ENCODE results near the gene SLN. TPM values are rescaled to one million over a fixed set of nuclear protein-coding genes. Genes with fewer than 3 reads are reported as not detected.

Gene SLN
- total and polyA plus RNA-seq, 4 donors: 0.50 to 2.3 (median 0.94) TPM

- Histone ChIP-seq H3K4me3 (ENCODE audit: low read depth, low read length) (no peak overlapping the region), H3K9me3 (ENCODE audit: control insufficient read depth, insufficient read depth, low read length) (no peaks in the 10 kb centered on the region), H3K27me3 (ENCODE audit: control insufficient read depth, insufficient read depth, low read length) (no peaks in the 10 kb centered on the region), H3K36me3 (ENCODE audit: control insufficient read depth, insufficient read depth, low read length) (no peaks in the 10 kb centered on the region), H3K4me1 (ENCODE audit: control insufficient read depth, insufficient read depth, low read length) (no peaks in the 10 kb centered on the region), H3K27ac (ENCODE audit: low read depth, low read length) (no peak overlapping the region)
- WGBS (ENCODE audit: insufficient coverage): no CpG with 5 or more reads among the region's 3 CpGs
- no peak for DNase-seq (ENCODE audit: low read depth in 4 of 6, low spot score in 6 of 6)
These were observed 32.9 kb upstream of the SLN start for GRCh38 chr11:107744736-107745135.

- H3K4me3 ChIP-seq (ENCODE audit: low read depth, low read length): no peak overlapping the region
- no peak overlapping the region for H3K27ac ChIP-seq (ENCODE audit: low read depth, low read length)
- 40% methylated on average over 2 of the region's 3 CpGs for WGBS (ENCODE audit: insufficient coverage)
- no peaks in the 10 kb centered on the region for H3K36me3 ChIP-seq (ENCODE audit: control insufficient read depth, insufficient read depth, low read length)
- H3K4me1 ChIP-seq (ENCODE audit: control insufficient read depth, insufficient read depth, low read length): no peaks in the 10 kb centered on the region
- H3K9me3 ChIP-seq (ENCODE audit: control insufficient read depth, insufficient read depth, low read length): no peaks in the 10 kb centered on the region
- DNase-seq (ENCODE audit: low read depth in 4 of 6, low spot score in 6 of 6): no peak
- H3K27me3 ChIP-seq (ENCODE audit: control insufficient read depth, insufficient read depth, low read length): no peaks in the 10 kb centered on the region
These were observed 31.3 kb upstream of the SLN start for GRCh38 chr11:107743191-107743590.

GRCh38 chr11:107741044-107741823 lies 29.4 kb upstream of the SLN start:
- no peak for DNase-seq (ENCODE audit: low read depth in 4 of 6, low spot score in 6 of 6)
- Histone ChIP-seq H3K27me3 (ENCODE audit: control insufficient read depth, insufficient read depth, low read length) (no peaks in the 10 kb centered on the region), H3K27ac (ENCODE audit: low read depth, low read length) (no peak overlapping the region), H3K4me1 (ENCODE audit: control insufficient read depth, insufficient read depth, low read length) (no peaks in the 10 kb centered on the region), H3K9me3 (ENCODE audit: control insufficient read depth, insufficient read depth, low read length) (no peaks in the 10 kb centered on the region), H3K36me3 (ENCODE audit: control insufficient read depth, insufficient read depth, low read length) (no peaks in the 10 kb centered on the region), H3K4me3 (ENCODE audit: low read depth, low read length) (no peak overlapping the region)
- WGBS (ENCODE audit: insufficient coverage): 50% methylated on average over 5 of the region's 7 CpGs

- Histone ChIP-seq H3K27ac (ENCODE audit: low read depth, low read length) (no peak overlapping the region), H3K27me3 (ENCODE audit: control insufficient read depth, insufficient read depth, low read length) (no peaks in the 10 kb centered on the region), H3K4me1 (ENCODE audit: control insufficient read depth, insufficient read depth, low read length) (no peaks in the 10 kb centered on the region), H3K9me3 (ENCODE audit: control insufficient read depth, insufficient read depth, low read length) (no peaks in the 10 kb centered on the region), H3K4me3 (ENCODE audit: low read depth, low read length) (no peak overlapping the region), H3K36me3 (ENCODE audit: control insufficient read depth, insufficient read depth, low read length) (no peaks in the 10 kb centered on the region)
- no CpG with 5 or more reads among the region's 4 CpGs for WGBS (ENCODE audit: insufficient coverage)
- no peak for DNase-seq (ENCODE audit: low read depth in 4 of 6, low spot score in 6 of 6)
These were observed 28.4 kb upstream of the SLN start for GRCh38 chr11:107740271-107740670.

- no peaks in the 10 kb centered on the region for H3K9me3 ChIP-seq (ENCODE audit: control insufficient read depth, insufficient read depth, low read length)
- H3K36me3 ChIP-seq (ENCODE audit: control insufficient read depth, insufficient read depth, low read length): no peaks in the 10 kb centered on the region
- no peaks in the 10 kb centered on the region for H3K27me3 ChIP-seq (ENCODE audit: control insufficient read depth, insufficient read depth, low read length)
- no peaks in the 10 kb centered on the region for H3K4me1 ChIP-seq (ENCODE audit: control insufficient read depth, insufficient read depth, low read length)
- H3K4me3 ChIP-seq (ENCODE audit: low read depth, low read length): no peak overlapping the region
- no peak overlapping the region for H3K27ac ChIP-seq (ENCODE audit: low read depth, low read length)
- 78% methylated on average over 1 of the region's 1 CpG for WGBS (ENCODE audit: insufficient coverage)
- DNase-seq (ENCODE audit: low read depth in 4 of 6, low spot score in 6 of 6): no peak
These were observed 24.7 kb upstream of the SLN start for GRCh38 chr11:107736546-107736945.

GRCh38 chr11:107733518-107733917 lies 21.7 kb upstream of the SLN start:
- no peaks in the 10 kb centered on the region for H3K4me1 ChIP-seq (ENCODE audit: control insufficient read depth, insufficient read depth, low read length)
- no peaks in the 10 kb centered on the region for H3K27me3 ChIP-seq (ENCODE audit: control insufficient read depth, insufficient read depth, low read length)
- no peak overlapping the region for H3K27ac ChIP-seq (ENCODE audit: low read depth, low read length)
- H3K9me3 ChIP-seq (ENCODE audit: control insufficient read depth, insufficient read depth, low read length): no peaks in the 10 kb centered on the region
- H3K4me3 ChIP-seq (ENCODE audit: low read depth, low read length): no peak overlapping the region
- WGBS (ENCODE audit: insufficient coverage): no CpG with 5 or more reads among the region's 3 CpGs
- no peaks in the 10 kb centered on the region for H3K36me3 ChIP-seq (ENCODE audit: control insufficient read depth, insufficient read depth, low read length)
- DNase-seq (ENCODE audit: low read depth in 4 of 6, low spot score in 6 of 6): no peak

GRCh38 chr11:107732689-107733051 lies 20.8 kb upstream of the SLN start:
- no peaks in the 10 kb centered on the region for H3K36me3 ChIP-seq (ENCODE audit: control insufficient read depth, insufficient read depth, low read length)
- 92% methylated on average over 10 of the region's 10 CpGs for WGBS (ENCODE audit: insufficient coverage)
- no peaks in the 10 kb centered on the region for H3K9me3 ChIP-seq (ENCODE audit: control insufficient read depth, insufficient read depth, low read length)
- no peak overlapping the region for H3K4me3 ChIP-seq (ENCODE audit: low read depth, low read length)
- no peaks in the 10 kb centered on the region for H3K4me1 ChIP-seq (ENCODE audit: control insufficient read depth, insufficient read depth, low read length)
- DNase-seq (ENCODE audit: low read depth in 4 of 6, low spot score in 6 of 6): no peak
- H3K27me3 ChIP-seq (ENCODE audit: control insufficient read depth, insufficient read depth, low read length): no peaks in the 10 kb centered on the region
- H3K27ac ChIP-seq (ENCODE audit: low read depth, low read length): no peak overlapping the region

- no peaks in the 10 kb centered on the region for H3K36me3 ChIP-seq (ENCODE audit: control insufficient read depth, insufficient read depth, low read length)
- DNase-seq (ENCODE audit: low read depth in 4 of 6, low spot score in 6 of 6): no peak
- H3K27me3 ChIP-seq (ENCODE audit: control insufficient read depth, insufficient read depth, low read length): no peaks in the 10 kb centered on the region
- H3K27ac ChIP-seq (ENCODE audit: low read depth, low read length): no peak overlapping the region
- no CpG with 5 or more reads among the region's 12 CpGs for WGBS (ENCODE audit: insufficient coverage)
- H3K4me1 ChIP-seq (ENCODE audit: control insufficient read depth, insufficient read depth, low read length): no peaks in the 10 kb centered on the region
- H3K9me3 ChIP-seq (ENCODE audit: control insufficient read depth, insufficient read depth, low read length): no peaks in the 10 kb centered on the region
- no peak overlapping the region for H3K4me3 ChIP-seq (ENCODE audit: low read depth, low read length)
These were observed 20.3 kb upstream of the SLN start for GRCh38 chr11:107731941-107732688.

GRCh38 chr11:107722662-107723061 lies 10.8 kb upstream of the SLN start:
- Histone ChIP-seq H3K4me3 (ENCODE audit: low read depth, low read length) (no peak overlapping the region), H3K9me3 (ENCODE audit: control insufficient read depth, insufficient read depth, low read length) (no peaks in the 10 kb centered on the region), H3K27me3 (ENCODE audit: control insufficient read depth, insufficient read depth, low read length) (no peaks in the 10 kb centered on the region), H3K36me3 (ENCODE audit: control insufficient read depth, insufficient read depth, low read length) (no peaks in the 10 kb centered on the region), H3K4me1 (ENCODE audit: control insufficient read depth, insufficient read depth, low read length) (no peaks in the 10 kb centered on the region), H3K27ac (ENCODE audit: low read depth, low read length) (no peak overlapping the region)
- no peak for DNase-seq (ENCODE audit: low read depth in 4 of 6, low spot score in 6 of 6)

- no peaks in the 10 kb centered on the region for H3K9me3 ChIP-seq (ENCODE audit: control insufficient read depth, insufficient read depth, low read length)
- no peaks in the 10 kb centered on the region for H3K4me1 ChIP-seq (ENCODE audit: control insufficient read depth, insufficient read depth, low read length)
- DNase-seq (ENCODE audit: low read depth in 4 of 6, low spot score in 6 of 6): no peak
- H3K4me3 ChIP-seq (ENCODE audit: low read depth, low read length): no peak overlapping the region
- no peaks in the 10 kb centered on the region for H3K36me3 ChIP-seq (ENCODE audit: control insufficient read depth, insufficient read depth, low read length)
- no peaks in the 10 kb centered on the region for H3K27me3 ChIP-seq (ENCODE audit: control insufficient read depth, insufficient read depth, low read length)
- 100% methylated on average over 2 of the region's 2 CpGs for WGBS (ENCODE audit: insufficient coverage)
- H3K27ac ChIP-seq (ENCODE audit: low read depth, low read length): no peak overlapping the region
These were observed 9.4 kb upstream of the SLN start for GRCh38 chr11:107721207-107721606.
